ENCODE data around the gene PRDM11.

The PRDM11 gene

GRCh38 chr11:45141631-45142030 is 4.8 kb upstream of the PRDM11 start:
- no peak for DNase-seq (ENCODE audit: low read depth)

DNA sequence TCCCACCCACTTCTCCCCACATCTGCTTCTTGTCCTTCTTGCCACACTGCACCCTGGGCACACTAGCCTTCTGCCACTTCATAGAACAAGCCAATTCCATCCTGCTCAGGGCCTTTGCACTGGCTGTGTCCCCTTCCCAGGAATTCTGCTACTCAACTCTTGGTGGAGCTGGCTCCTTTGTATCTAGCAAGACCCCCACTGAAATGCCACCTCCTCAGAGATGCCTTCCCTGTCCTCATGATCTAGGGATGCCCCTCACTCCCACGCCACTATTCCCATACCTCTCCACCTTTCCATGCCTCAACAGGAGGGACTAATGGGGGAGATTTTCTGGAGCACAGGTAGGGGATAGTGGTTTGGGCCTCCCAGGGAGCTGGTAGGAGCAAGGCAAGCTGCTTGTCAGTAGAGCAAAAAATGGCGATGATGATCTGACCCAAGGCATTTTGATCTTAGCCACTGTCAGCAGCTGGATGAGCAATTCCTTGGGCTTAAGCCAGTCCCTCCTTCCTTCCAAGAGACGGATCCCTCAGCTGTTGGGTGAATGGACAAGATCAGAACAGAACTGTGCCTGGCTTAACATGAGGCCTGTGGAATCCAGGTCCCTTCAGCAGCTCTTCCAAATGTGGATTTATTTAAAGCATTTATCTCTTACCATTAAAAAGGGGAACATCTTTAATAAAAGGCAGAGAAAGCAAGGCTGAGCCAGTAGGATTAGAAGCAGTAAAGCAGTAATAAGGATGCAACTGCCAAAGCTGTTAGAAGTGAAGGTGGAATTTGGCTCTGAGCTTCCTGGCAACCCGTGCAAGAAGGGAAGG is 4.0 kb upstream of the PRDM11 start:
- DNase-seq (ENCODE audit: low read depth) = no peak

GRCh38 chr11:45143494-45143893 is 2.9 kb upstream of the PRDM11 start:
- no peak for DNase-seq (ENCODE audit: low read depth)

GRCh38 chr11:45144126-45145082 is 2.0 kb upstream of the PRDM11 start:
- no peak for DNase-seq (ENCODE audit: low read depth)

GRCh38 chr11:45145083-45145378 is 1.4 kb upstream of the PRDM11 start:
- DNase-seq (ENCODE audit: low read depth) = no peak

DNA sequence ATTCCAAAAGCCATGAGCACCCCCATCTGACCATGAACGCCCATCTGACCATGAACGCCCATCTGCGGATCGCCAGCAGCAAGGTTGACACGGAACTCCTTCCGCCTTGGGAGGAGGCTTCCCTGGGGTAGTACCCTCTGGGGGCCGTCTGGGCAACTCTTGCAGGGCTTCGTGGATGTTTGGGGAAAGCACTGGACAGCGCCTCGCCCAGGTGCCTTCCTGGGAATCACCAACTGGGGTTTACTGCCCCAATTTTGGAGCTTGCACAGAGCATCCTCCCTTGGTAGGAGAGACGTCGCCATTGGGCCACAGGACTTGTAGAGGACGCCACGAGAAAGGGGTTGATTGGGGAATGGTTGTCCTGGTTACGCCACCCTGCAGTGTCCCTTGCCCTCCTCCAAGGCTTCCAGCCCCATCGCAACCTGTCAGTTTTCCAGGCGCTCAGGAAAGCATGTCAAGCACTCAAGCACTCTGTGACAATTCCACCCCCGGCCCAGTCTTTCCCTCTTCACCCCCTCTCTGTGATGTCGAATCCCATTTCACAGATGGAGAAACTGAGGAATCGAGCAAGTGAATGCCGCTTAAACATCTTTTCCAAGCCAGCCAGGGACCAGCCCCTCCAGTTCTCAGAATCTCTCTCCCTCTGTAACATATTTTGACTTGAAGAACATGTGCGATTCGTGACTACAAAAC is 914 bp upstream of the PRDM11 start:
- no peak for DNase-seq (ENCODE audit: low read depth)

DNA sequence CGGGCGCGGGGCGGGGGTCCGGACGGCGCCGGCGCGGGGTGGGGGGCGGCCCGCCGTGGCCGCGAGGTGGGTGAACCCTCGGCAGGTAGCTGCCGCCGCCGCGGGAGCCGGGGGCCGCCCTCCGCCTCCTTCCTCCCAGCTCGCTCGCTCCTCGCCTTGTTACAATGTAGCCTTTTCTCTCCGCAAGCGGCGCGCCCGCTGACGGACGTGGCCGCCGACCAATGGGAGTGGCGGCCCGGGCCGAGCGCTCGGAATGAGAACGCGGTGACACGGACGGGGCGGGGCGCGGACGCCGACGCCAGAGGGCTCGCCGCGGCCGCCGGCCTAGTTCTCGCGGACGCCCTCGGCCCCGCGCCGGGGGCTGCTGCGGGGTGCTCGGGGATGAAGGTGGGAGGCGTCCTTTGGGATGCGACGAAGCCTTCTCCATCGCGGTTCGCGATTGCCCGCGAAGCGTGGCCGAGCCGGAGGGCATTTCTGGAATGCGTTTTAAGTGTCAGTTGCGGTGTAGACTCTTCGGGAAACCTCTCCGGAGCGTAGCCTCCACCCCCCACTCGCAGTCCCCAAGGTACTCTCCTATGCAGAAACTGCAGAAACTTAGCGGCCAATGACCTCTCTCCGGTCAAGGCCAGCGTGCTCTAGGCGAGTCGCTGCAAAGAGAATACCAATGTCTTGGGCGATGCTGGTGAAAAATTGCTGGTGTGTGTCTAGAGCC is 734 bp downstream of the PRDM11 start:
- DNase-seq (ENCODE audit: low read depth) = peak; percentile 88

DNA sequence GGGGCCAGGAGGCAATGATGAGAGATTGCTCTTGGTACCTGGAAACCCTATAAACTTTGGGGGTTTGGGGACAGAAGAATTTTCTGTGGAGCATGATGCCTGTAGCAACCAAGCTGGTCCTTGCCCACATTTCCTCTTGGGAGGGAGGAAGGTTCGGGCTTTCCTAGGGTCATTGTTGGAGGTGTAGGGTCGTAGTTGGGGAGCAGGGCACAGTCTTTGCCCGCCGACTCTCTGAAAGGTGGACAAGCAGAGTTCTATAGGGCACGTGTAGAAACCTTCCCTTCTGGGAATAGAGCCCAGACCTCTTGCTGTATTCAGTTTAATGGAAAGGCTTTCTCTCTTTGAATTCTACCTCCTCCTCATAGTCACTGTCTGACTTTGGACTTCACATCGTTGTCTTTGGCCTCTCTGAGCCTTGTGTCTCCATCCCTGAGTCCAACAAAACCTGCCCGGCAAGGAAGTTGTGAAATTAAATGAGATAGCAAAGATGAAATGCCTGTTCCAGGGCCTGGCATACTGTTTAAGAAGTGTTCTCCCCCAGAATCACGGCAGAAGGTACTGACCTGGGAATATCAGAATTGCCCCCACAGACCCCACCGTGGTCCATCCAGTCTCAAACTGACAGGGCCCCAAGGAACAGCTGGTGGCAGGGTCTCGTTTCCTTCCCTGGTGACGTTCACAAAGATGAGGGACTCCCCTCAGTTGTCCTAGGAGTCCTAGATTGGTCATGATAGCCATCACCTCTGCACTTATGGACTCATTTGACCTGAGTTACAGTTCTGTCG is 1.6 kb downstream of the PRDM11 start:
- DNase-seq (ENCODE audit: low read depth) = no peak

DNA sequence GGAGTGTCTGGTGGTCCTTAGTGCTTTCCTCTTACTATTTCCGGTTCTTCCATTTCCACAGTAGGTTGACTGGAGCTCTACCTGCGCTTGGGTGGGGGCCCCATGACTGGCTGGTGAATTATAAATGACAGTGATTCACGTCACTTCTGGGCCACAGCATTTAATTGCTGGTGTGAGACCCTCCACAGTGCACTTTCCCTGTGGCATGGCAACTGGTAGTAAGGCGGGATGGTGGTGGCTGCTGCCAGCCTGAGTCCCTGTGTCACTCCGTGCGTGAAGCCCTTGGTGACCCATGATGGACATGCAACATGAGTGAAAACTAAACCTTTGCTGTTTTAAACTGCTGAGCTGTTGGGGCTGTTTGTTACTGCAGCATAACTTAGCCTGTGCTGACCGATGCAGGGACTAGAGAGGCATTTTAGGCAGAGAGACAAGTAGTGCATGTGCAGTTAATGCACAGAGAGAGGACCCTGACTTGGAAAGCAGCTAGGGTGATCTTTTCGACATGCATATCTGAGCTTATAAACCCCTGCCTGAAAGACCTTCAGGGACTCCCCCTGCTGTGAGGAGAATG is 3.1 kb downstream of the PRDM11 start:
- DNase-seq (ENCODE audit: low read depth) = no peak

- DNase-seq (ENCODE audit: low read depth) = no peak
Observed at GRCh38 chr11:45150301-45150700, 3.9 kb downstream of the PRDM11 start.

DNA sequence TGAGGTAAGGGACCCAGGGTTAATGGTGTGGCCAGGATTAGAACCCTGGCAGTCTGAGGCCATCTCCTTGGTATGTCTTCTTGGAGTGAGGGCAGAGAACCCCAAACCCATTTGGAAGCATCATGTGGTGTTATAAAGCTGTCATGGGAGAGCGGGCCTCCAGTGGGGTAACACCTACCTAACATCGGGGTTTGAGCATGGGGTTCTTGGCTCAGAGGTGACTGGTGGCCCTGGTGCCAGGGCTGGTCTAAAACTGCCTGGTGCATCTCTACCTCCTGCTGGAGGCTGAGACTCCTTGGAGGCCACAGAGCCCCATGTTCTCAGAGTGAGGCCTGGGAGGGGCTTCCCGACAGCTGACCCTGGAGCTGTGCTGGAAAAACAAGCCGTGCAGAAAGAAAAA is 4.5 kb downstream of the PRDM11 start:
- DNase-seq (ENCODE audit: low read depth) = no peak

- DNase-seq (ENCODE audit: low read depth) = no peak
Observed at GRCh38 chr11:45151362-45151982, 5.0 kb downstream of the PRDM11 start.

GRCh38 chr11:45152740-45153595 is 6.5 kb downstream of the PRDM11 start:
- DNase-seq (ENCODE audit: low read depth) = no peak

DNA sequence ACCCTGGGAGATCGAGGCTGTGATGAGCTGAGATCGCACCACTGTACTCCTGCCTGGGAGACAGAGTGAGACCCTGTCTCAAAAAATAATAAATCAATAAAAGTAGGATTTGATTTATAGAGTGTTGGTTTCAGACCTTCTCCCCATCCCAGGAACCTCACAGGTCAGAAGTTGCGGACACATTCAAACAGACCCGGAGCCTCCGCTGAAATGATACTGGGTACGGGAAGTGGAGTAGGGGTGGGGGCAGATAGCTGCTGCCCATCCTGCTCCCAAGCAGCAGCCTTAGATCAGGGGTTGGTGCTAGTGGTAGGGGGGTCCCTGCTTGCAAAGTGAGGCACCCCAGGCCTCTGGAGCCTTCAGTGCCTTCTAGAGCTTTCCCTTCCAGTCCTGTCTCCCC is 7.8 kb downstream of the PRDM11 start:
- DNase-seq (ENCODE audit: low read depth) = no peak

DNA sequence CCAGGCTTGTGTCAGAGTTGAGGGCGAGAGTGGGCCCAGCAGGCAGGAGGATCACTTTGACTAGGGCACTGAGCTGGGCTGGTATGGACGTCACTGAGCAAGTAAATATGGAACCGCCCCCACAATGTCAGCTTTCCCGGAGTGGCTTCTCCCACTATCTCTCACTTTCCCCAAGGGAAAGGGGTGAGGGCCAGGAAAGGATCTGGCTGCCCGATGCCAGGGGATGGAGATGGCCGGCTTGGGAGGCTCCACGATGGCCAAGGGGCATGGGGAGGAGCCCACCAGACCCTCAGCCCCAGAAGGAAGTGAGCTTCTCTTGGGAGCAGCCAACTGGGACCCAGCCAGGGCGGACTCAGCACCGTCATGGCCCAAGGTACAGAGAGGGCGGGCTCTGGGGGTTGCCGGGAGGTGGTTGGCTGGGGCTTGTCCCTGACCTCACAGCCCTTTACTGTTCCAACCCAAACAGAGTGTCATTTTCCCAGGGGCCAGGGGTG is 8.7 kb downstream of the PRDM11 start:
- DNase-seq (ENCODE audit: low read depth) = no peak

DNA sequence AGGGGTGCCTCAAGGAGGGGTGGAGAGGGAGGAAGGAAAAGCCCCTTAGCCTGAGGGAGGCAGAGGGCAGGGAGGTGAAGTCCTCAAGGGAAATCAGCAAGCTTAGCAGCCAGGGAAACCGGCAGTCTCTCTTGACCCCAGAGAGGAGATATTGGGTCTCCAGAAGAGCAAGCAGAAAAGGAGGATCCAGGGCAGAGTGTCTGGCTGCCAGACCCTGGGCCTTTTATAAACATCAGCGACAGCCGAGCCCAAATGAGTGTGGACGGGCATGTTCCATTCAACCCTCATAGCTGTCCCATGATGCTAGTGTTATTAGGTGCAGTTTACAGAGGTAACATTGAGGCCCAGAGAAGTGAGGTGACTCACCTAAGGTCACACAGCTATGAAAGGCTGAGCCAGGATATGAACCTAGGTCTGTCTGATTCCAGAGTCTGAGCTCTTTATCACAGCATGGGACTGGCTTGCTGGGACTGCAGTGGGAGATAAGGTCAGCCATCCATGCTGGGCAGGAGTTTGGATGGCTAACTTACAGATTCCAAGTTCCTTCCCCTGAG is 9.3 kb downstream of the PRDM11 start:
- no peak for DNase-seq (ENCODE audit: low read depth)

DNA sequence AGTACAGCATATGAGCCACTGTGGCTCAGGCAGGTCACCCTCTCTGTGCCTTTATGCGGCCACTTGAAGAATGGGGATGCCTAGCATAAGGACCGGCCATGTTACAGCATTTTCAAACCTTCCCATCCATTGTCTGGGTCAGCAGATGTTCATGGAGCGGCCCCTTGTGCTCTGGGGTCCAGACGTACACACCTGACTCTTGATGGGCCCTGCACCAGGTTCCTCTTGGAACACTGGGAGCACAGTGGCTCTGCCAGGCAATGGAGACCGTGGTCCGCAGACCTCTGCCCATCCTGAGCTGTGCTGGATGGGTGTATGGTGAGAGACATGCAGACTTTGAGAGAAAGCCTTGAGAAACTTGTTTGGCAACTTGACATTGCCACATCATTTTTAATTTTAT is 9.8 kb downstream of the PRDM11 start:
- no peak for DNase-seq (ENCODE audit: low read depth)

GRCh38 chr11:45156741-45157140 is 10.3 kb downstream of the PRDM11 start:
- no peak for DNase-seq (ENCODE audit: low read depth)
